Lower lobe of right lung (tissue), 2 donors: ENCODE measurements around the gene CRADD. TPM values are rescaled to one million over a fixed set of nuclear protein-coding genes. Genes with fewer than 3 reads are reported as not detected.

Experiments
- ATAC-seq, 2 donors: fragments of 200-7000 bp; cut with Tn5 transposase; one replicate each; pipeline ENCODE4 v1.9.1; 2020 to 2022; ENCODE audit warnings: mild to moderate bottlenecking in 2 of 2, moderate library complexity in 2 of 2
- DNase-seq: peaks from one replicate; pipeline ENCODE4 v3.0.0-alpha.2; 2020
- H3K27ac ChIP-seq: fragments of 200-600 bp; one replicate; pipeline ENCODE4 v1.8.0; 2022
- H3K27me3 ChIP-seq: fragments of 200-600 bp; one replicate; pipeline ENCODE4 v1.8.0; 2022; ENCODE audit warnings: low read depth
- H3K36me3 ChIP-seq: fragments of 200-600 bp; one replicate; pipeline ENCODE4 v1.8.0; 2022; ENCODE audit warnings: mild to moderate bottlenecking
- H3K4me1 ChIP-seq: fragments of 200-600 bp; one replicate; pipeline ENCODE4 v1.8.0; 2022
- H3K4me3 ChIP-seq: fragments of 200-600 bp; one replicate; pipeline ENCODE4 v1.8.0; 2022; ENCODE audit warnings: mild to moderate bottlenecking
- H3K9me3 ChIP-seq: fragments of 200-600 bp; one replicate; pipeline ENCODE4 v1.8.0; 2022
- intact Hi-C: fragments of 100-400 bp; cut with DNase I; formaldehyde crosslinking; loops from one replicate; pipeline ENCODE4 v1.11.0; 2022
- total RNA-seq: library from RNA; stranded (reverse); fragmentation: NEBNext Ultra II Directional; extraction: Animal tissue kit (Norgen Biotek cat#: 25700); gene quantifications from one replicate; pipeline ENCODE4 v1.2.1, GENCODE V29; 2021
- TF ChIP-seq, protein P1 (sequence below): fragments of 200-600 bp; IDR thresholded peaks from one replicate; pipeline ENCODE4 v1.8.0; 2022; ENCODE audit warnings: antibody characterized with exemption, mild to moderate bottlenecking
- donor health status: DM: no; HTN: yes; CAD: no; lungs with severe emphysema.

The CRADD gene
- total RNA-seq, 1 donor from 2014 or later: 16.5 TPM

DNA sequence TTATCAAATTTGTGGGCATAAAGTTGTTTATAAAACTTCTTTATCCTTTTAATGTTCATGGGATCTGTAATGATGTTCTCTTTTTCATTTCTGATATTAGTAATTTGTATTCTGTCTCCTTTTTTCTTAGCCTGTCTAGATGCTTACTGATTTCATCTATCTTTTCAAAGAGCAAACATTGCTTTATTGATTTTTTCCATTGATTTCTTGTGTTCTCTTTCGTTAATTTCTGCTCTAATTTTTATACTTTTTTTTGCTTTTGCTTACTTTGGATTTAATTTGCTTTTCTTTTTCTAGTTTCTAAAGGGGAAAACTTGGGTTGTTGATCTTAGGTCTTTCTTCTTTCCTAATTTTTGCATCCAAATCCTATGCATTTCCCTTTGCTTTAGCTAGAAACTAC lies 42.5 kb downstream of the CRADD start:
- DNase-seq (no peak), ATAC-seq (no peak)
- Histone ChIP-seq H3K4me1 (no peaks in the 10 kb centered on the region), H3K9me3 (no peaks in the 10 kb centered on the region), H3K27me3 (no peaks in the 10 kb centered on the region), H3K4me3 (no peak overlapping the region), H3K36me3 (no peaks in the 10 kb centered on the region), H3K27ac (no peak overlapping the region)
- TF ChIP-seq, protein P1, sequence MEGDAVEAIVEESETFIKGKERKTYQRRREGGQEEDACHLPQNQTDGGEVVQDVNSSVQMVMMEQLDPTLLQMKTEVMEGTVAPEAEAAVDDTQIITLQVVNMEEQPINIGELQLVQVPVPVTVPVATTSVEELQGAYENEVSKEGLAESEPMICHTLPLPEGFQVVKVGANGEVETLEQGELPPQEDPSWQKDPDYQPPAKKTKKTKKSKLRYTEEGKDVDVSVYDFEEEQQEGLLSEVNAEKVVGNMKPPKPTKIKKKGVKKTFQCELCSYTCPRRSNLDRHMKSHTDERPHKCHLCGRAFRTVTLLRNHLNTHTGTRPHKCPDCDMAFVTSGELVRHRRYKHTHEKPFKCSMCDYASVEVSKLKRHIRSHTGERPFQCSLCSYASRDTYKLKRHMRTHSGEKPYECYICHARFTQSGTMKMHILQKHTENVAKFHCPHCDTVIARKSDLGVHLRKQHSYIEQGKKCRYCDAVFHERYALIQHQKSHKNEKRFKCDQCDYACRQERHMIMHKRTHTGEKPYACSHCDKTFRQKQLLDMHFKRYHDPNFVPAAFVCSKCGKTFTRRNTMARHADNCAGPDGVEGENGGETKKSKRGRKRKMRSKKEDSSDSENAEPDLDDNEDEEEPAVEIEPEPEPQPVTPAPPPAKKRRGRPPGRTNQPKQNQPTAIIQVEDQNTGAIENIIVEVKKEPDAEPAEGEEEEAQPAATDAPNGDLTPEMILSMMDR: no peak
- intact Hi-C loops: no loop called here

DNA sequence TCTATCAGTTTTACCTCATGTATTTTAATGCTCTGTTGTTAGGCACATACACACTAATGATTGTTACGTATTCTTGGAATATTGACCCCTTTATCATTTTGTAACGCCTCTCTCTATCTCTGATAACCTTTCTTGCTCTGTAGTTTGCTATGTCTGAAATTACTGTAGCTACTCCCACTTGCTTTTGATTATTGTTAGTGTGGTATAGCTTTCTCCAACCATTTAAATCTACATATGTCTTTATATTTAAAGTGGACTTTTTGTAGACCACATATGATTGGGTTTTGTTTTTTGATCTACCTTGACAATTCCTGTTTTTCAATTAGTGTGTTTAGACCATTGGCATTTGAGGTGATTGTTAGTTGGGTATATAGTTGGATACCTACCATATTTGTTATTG lies 43.4 kb downstream of the CRADD start:
- no peaks in the 10 kb centered on the region for H3K4me1 ChIP-seq
- H3K9me3 ChIP-seq: no peaks in the 10 kb centered on the region
- H3K27me3 ChIP-seq: no peaks in the 10 kb centered on the region
- no peak overlapping the region for H3K4me3 ChIP-seq
- ATAC-seq: no peak
- H3K36me3 ChIP-seq: no peaks in the 10 kb centered on the region
- TF ChIP-seq, protein P1: no peak
- intact Hi-C loops: no loop called here
- no peak overlapping the region for H3K27ac ChIP-seq
- DNase-seq: no peak

- DNase-seq: no peak
- no peak overlapping the region for H3K4me3 ChIP-seq
- no peak for ATAC-seq
These were observed 45.0 kb downstream of the CRADD start for GRCh38 chr12:93722179-93722578.

GRCh38 chr12:93722835-93723567 lies 45.8 kb downstream of the CRADD start:
- Histone ChIP-seq H3K4me1 (no peaks in the 10 kb centered on the region), H3K27ac (no peak overlapping the region), H3K36me3 (no peaks in the 10 kb centered on the region), H3K27me3 (no peaks in the 10 kb centered on the region), H3K4me3 (no peak overlapping the region), H3K9me3 (no peaks in the 10 kb centered on the region)
- DNase-seq: no peak
- ATAC-seq: no peak
- intact Hi-C loops: no loop called here
- TF ChIP-seq, protein P1: no peak

More at GRCh38 chr12:93722179-93722578, 45.0 kb downstream of the CRADD start:
- TF ChIP-seq, protein P1: no peak
- intact Hi-C loops: no loop called here
- no peaks in the 10 kb centered on the region for H3K27me3 ChIP-seq
- no peak overlapping the region for H3K27ac ChIP-seq
- no peaks in the 10 kb centered on the region for H3K9me3 ChIP-seq
- no peaks in the 10 kb centered on the region for H3K4me1 ChIP-seq
- no peaks in the 10 kb centered on the region for H3K36me3 ChIP-seq

DNA sequence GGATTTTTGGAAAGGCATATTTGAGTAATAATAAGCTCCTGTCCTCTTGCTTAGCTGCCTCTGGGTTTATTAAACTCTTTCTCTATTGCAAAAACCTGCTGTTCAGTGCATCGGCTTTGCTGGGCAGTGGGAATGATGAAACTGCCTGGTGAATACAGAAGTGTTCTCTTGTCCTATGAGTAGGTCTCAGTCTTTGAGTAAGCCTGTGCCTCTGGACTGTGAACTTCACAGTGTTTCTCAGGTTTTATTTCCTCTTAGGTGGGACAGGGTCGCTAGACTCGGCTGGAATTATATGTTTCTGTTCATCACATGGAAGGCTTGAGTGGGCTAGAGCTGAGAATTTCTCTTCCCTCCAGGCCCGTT lies 46.4 kb downstream of the CRADD start:
- Histone ChIP-seq H3K9me3 (no peaks in the 10 kb centered on the region), H3K27me3 (no peaks in the 10 kb centered on the region), H3K36me3 (no peaks in the 10 kb centered on the region), H3K4me1 (no peaks in the 10 kb centered on the region), H3K4me3 (no peak overlapping the region), H3K27ac (no peak overlapping the region)
- intact Hi-C loops: no loop called here
- DNase-seq: no peak
- ATAC-seq: no peak
- TF ChIP-seq, protein P1: no peak
